GM12801 (cell line): ENCODE data around the gene SCNN1A.

ENCODE experiments used
- TF ChIP-seq, protein P1 (sequence below): IDR thresholded peaks from one replicate; pipeline ENCODE4 v1.5.1; 2011; ENCODE audit warnings: control low read depth; ENCODE audit not compliant: insufficient read length; ENCODE audit errors: extremely low read depth

The SCNN1A gene

GRCh38 chr12:6306599-6307220 is 68.7 kb downstream of the SCNN1A start:
- TF ChIP-seq, protein P1, sequence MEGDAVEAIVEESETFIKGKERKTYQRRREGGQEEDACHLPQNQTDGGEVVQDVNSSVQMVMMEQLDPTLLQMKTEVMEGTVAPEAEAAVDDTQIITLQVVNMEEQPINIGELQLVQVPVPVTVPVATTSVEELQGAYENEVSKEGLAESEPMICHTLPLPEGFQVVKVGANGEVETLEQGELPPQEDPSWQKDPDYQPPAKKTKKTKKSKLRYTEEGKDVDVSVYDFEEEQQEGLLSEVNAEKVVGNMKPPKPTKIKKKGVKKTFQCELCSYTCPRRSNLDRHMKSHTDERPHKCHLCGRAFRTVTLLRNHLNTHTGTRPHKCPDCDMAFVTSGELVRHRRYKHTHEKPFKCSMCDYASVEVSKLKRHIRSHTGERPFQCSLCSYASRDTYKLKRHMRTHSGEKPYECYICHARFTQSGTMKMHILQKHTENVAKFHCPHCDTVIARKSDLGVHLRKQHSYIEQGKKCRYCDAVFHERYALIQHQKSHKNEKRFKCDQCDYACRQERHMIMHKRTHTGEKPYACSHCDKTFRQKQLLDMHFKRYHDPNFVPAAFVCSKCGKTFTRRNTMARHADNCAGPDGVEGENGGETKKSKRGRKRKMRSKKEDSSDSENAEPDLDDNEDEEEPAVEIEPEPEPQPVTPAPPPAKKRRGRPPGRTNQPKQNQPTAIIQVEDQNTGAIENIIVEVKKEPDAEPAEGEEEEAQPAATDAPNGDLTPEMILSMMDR: no peak

DNA sequence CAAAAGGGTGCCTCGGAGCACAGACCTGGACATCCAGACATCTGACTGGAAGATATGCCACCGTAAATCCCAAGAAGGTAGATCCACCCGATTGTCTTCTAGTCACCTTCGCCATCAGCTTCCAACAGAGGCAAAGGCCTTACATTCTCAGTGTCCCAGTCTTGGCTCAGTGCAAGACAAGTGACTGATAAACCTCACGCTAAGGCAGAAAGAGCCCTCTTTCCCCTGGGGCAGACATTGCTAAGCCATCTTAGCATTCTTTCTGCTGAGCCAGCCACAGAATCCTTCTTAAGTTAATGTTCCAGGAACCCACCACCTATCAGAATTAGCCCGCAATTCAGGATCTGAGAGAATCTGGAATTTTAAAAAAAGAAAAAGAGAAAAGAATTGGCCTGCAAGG is 69.2 kb downstream of the SCNN1A start:
- TF ChIP-seq, protein P1: no peak

- TF ChIP-seq, protein P1: no peak
Observed at GRCh38 chr12:6303071-6303470, 72.3 kb downstream of the SCNN1A start.

GRCh38 chr12:6302621-6303020 is 72.7 kb downstream of the SCNN1A start:
- TF ChIP-seq, protein P1: no peak

DNA sequence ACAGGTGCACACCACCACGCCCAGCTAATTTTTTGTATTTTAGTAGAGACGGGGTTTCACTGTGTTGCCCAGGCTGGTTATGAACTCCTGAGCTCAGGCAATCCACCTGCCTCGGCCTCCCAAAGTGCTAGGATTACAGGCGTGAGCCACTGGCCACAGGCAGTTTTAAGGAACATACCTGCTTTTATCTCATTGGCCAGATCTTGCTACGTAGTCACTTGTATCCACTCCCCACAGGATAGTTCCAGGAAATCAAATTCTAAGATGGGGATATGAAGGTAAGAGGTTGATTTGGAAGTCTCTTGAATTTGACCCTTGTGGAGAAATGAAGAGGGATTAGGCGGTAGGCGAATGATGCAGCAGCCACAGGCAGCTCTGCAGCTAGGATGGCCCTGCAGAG is 73.6 kb downstream of the SCNN1A start:
- TF ChIP-seq, protein P1: no peak

- TF ChIP-seq, protein P1: no peak
Observed at GRCh38 chr12:6297170-6297569, 78.2 kb downstream of the SCNN1A start.
